MG63 (cell line): ENCODE data around the gene C1QTNF6. TPM values are rescaled to one million over a fixed set of nuclear protein-coding genes. Genes with fewer than 3 reads are reported as not detected.

Source experiments
- DNase-seq: peaks from one replicate; pipeline ENCODE4 v3.0.0-alpha.2; 2020
- H3K27me3 ChIP-seq: fragments of 250-450 bp; sonication (Bioruptor Pico); 2 replicates; pipeline ENCODE4 v1.5.1; 2020; ENCODE audit warnings: mild to moderate bottlenecking, moderate library complexity
- H3K36me3 ChIP-seq: fragments of 250-450 bp; sonication (Bioruptor Pico); 2 replicates; pipeline ENCODE4 v1.5.1; 2020; ENCODE audit warnings: mild to moderate bottlenecking, moderate library complexity
- H3K4me3 ChIP-seq: fragments of 250-450 bp; sonication (Bioruptor Pico); 2 replicates; pipeline ENCODE4 v1.5.1; 2020; ENCODE audit warnings: mild to moderate bottlenecking, moderate library complexity
- H3K9me3 ChIP-seq: fragments of 250-450 bp; sonication (Bioruptor Pico); 2 replicates; pipeline ENCODE4 v1.5.1; 2020; ENCODE audit warnings: mild to moderate bottlenecking, moderate library complexity
- total RNA-seq: library from RNA; depleted of rRNA; stranded (reverse); fragments of >200 nt; shearing (Covaris generic); gene quantifications from 2 replicates; pipeline ENCODE4 v1.2.3, GENCODE V29; 2014; ENCODE audit warnings: low replicate concordance; rRNA removed

Gene C1QTNF6
- total RNA-seq, 1 experiment from 2014 or later: 3.9 TPM

DNA sequence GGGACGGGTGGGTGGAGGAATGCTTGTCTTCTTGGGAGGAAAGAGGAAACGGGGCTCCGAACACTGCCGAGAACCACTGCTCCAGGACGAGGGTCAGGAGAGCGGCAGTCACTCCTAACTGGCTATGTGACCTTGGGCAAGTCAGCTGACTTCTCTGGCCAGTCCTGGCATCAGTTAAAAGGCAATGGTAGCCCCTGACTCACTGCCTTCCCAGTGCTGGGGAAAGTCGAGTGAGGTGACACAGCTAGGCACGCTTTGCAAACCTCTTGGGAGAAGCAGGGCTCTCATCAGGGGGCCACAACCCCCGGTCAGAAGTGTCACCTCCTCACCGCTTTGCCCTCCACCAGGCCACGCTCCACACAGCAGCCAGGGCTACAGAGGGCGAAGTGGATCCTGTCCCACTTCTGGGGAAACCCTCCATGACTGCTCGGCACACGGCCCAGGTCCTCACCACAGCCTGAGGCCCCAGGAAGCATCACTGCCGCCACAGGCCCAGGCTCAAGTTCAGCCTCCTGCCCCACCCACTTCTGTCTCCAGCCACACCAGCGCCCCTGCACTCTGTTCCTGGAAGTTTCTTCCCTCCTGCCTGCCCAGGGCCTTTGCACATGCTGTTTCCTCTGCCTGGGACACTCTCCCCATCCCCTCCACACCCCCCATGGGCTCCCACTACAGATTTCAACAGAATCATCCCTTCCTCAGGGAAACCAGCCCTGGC, 54.6 kb downstream of the C1QTNF6 start:
- no peak for DNase-seq
- Histone ChIP-seq H3K36me3 (no peaks in the 10 kb centered on the region), H3K9me3 (no peaks in the 10 kb centered on the region), H3K4me3 (no peak overlapping the region), H3K27me3 (no peaks in the 10 kb centered on the region)

DNA sequence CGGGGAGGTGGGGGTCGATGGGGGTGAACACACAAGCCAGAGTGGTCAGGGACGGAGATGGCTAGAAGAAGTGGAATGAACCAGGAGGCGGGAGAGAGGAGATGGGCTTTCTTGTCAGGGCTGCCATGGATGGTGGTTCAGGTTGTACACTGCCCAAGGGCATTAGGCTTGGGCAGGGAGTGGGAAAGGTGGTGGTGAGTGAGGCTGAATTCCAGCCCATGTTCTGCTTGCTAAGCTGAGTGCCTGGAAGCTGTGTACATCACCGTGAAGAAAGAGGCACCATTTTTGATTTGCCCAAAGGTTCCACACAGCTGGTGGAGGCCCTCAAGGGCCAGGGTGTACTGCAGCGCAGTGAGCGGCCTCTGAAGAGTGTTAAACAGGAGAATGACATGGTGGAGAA, 55.3 kb downstream of the C1QTNF6 start:
- Histone ChIP-seq H3K4me3 (no peak overlapping the region), H3K27me3 (no peaks in the 10 kb centered on the region), H3K36me3 (no peaks in the 10 kb centered on the region), H3K9me3 (no peaks in the 10 kb centered on the region)
- no peak for DNase-seq

Other genes with a start within 250 kb of the C1QTNF6 start
- gene TST, start 168.8 kb downstream of the C1QTNF6 start, total RNA-seq: 29.6 and 52.6 TPM in 2 replicates
- 95.7 and 112 TPM in 2 replicates for gene MPST, start 168.5 kb downstream of the C1QTNF6 start, total RNA-seq
- 7.6 and 29.1 TPM in 2 replicates for gene KCTD17, start 136.5 kb downstream of the C1QTNF6 start, total RNA-seq
- gene TMPRSS6, start 78.5 kb downstream of the C1QTNF6 start, total RNA-seq: not detected in 2 replicates
- gene IL2RB, start 38.3 kb downstream of the C1QTNF6 start, total RNA-seq: not detected in 2 replicates
- not detected in 2 replicates for gene SSTR3, start 24.2 kb upstream of the C1QTNF6 start, total RNA-seq
- not detected in 2 replicates for gene RAC2, start 56.0 kb upstream of the C1QTNF6 start, total RNA-seq
- 0.36 TPM in 1 of 2 replicates, not detected in the other for gene CYTH4, start 94.3 kb upstream of the C1QTNF6 start, total RNA-seq
- 0.07 TPM in 1 of 2 replicates, not detected in the other for gene ELFN2, start 239.2 kb upstream of the C1QTNF6 start, total RNA-seq